Adrenal gland (tissue), 12 donors: Measurements from ENCODE around the gene ENTREP1. TPM values are rescaled to one million over a fixed set of nuclear protein-coding genes. Genes with fewer than 3 reads are reported as not detected.

Experiments
- DNase-seq, 7 donors: peaks; one replicate each; pipeline ENCODE4 v3.0.0-alpha.2; 2019 to 2020
- H3K27ac ChIP-seq, 5 donors: fragments of 200-600 bp; sonication (generic) in 4 of 5; 1 replicate in 3 of 5; 2 replicates in 2 of 5; pipeline versions ENCODE4 v1.5.1 to v1.8.0; 2016 to 2020; ENCODE audit warnings: mild to moderate bottlenecking in 1 of 5
- H3K27me3 ChIP-seq: fragments of 200-600 bp; 2 replicates; pipeline ENCODE4 v1.8.0; 2021
- H3K36me3 ChIP-seq, 2 donors: fragments of 200-600 bp; replicated peaks in 1 of 2; 1 replicate in 1 of 2; 2 replicates in 1 of 2; pipeline versions ENCODE4 v1.5.1 to v1.8.0; 2018 to 2022
- H3K4me1 ChIP-seq, 2 donors: fragments of 200-600 bp; replicated peaks in 1 of 2; 1 replicate in 1 of 2; 2 replicates in 1 of 2; pipeline versions ENCODE4 v1.5.1 to v1.8.0; 2018 to 2021
- H3K4me3 ChIP-seq, 4 donors: fragments of 200-600 bp; sonication (generic) in 3 of 4; one replicate each; pipeline ENCODE4 v1.5.1; 2016 to 2018
- H3K9me3 ChIP-seq, 3 donors: fragments of 200-600 bp; sonication (generic) in 1 of 3; replicated peaks in 1 of 3; 1 replicate in 2 of 3; 2 replicates in 1 of 3; pipeline versions ENCODE4 v1.5.1 to v1.8.0; 2016 to 2021
- CTCF ChIP-seq, 6 experiments: fragments of 450-650 bp in 4 of 6; fragments of 200-600 bp in 2 of 6; sonication (generic) in 1 of 6; IDR thresholded peaks; 1 replicate in 5 of 6; 2 replicates in 1 of 6; pipeline versions ENCODE4 v1.5.1 to v1.8.0; 2016 to 2021; ENCODE audit warnings: antibody characterized with exemption in 6 of 6, mild to moderate bottlenecking in 2 of 6, moderate library complexity in 1 of 6
- POLR2A ChIP-seq, 2 donors: fragments of 450-650 bp; IDR thresholded peaks; one replicate each; pipeline ENCODE4 v1.6.1; 2017; ENCODE audit warnings: antibody characterized with exemption in 2 of 2, mild to moderate bottlenecking in 2 of 2, moderate library complexity in 1 of 2
- WGBS, 4 donors: extraction: QIAGEN DNeasy Blood & Tissue Kit in 2 of 4; methylation state at CpG; one replicate each; pipeline versions ENCODE4 v1.1.5 to v1.1.7; 2013 to 2017; 5-methylcytosine and 5-hydroxymethylcytosine counted together
- intact Hi-C, 2 donors: fragments of 100-400 bp; cut with DNase I; formaldehyde crosslinking; loops; one replicate each; pipeline versions ENCODE4 v1.14.1 to v1.15.0; 2022 to 2023
- polyA plus RNA-seq, 3 donors: library from polyadenylated mRNA; stranded (reverse); fragments of 200-250 nt in 2 of 3; fragments of 350-450 nt in 1 of 3; fragmentation: Illumina TruSeq in 1 of 3; extraction: RNeasy Lipid Tissue Mini Kit (QIAGEN cat#74804) in 1 of 3; gene quantifications; one replicate each; pipeline ENCODE4 v1.2.3, GENCODE V29; 2013 to 2014
- total RNA-seq, 9 donors: library from RNA; depleted of rRNA in 4 of 9; stranded (reverse); fragments of >200 nt in 4 of 9; fragments of 120-200 nt in 1 of 9; fragmentation: NEBNext Ultra II Directional in 1 of 9; extraction: Animal tissue kit (Norgen Biotek cat#: 25700) in 1 of 9; gene quantifications; one replicate each; pipeline versions ENCODE4 v1.1.0 to v1.2.4, GENCODE V29; 2013 to 2023
- donor health status: healthy with polysubstance abuse.
- donor health status: Bipolar disorder and iron deficiency.
- donor health status: DM: yes; HTN: yes; CAD: no.
- donor health status: DM: no; HTN: no; CAD: no.
- donor health status: DM: no; HTN: no; CAD: no.
- donor health status: DM: yes; HTN: yes; CAD: no.

The ENTREP1 gene
- total and polyA plus RNA-seq, 12 donors = 2.5 to 13.7 (median 6.9) TPM

- Histone ChIP-seq H3K27me3 (no peaks in the 10 kb centered on the region), H3K4me3 (no peak overlapping the region), H3K27ac (no peak overlapping the region), H3K36me3 (no peaks in the 10 kb centered on the region), H3K4me1 (no peaks in the 10 kb centered on the region), H3K9me3 (no peaks in the 10 kb centered on the region)
- 67 to 80% (median 76%) methylated on average over 3 to 6 of the region's 6 CpGs for WGBS, 4 donors
- DNase-seq = no peak
- no peak for TF ChIP-seq POLR2A (IDR thresholded peaks at IDR 0.05)
- TF ChIP-seq CTCF (IDR thresholded peaks at IDR 0.05) = no peak
- intact Hi-C loops = no loop called here
These were observed 60.6 kb downstream of the ENTREP1 start for GRCh38 chr9:69385581-69386033.

DNA sequence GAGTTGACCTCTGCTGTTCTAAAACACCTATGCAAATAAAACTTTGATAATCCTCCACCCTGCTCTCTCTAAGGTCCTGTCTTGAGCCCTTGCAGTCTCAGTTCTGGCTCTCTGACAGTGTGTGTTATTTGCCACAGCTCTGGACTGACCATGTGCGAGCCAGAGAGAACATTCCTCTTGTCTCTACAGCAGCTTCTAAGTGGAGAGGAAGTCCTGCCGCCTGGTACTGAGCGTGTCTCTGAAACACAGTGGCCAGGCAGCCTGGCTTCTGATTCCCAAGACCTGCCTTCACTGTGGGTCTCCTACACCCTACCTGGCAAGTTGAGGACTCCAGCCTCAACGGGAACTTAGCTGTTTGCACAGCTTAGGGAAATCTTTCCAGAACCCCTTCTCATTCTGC is 61.6 kb downstream of the ENTREP1 start:
- intact Hi-C loops = no loop called here
- TF ChIP-seq POLR2A (IDR thresholded peaks at IDR 0.05) (no peak), CTCF (IDR thresholded peaks at IDR 0.05) (no peak)
- no peak for DNase-seq
- Histone ChIP-seq H3K4me3 (no peak overlapping the region), H3K36me3 (no peaks in the 10 kb centered on the region), H3K27me3 (no peaks in the 10 kb centered on the region), H3K4me1 (peaks cover 4 to 6% of the 10 kb centered on the region in 2 donors), H3K27ac (no peak overlapping the region), H3K9me3 (no peaks in the 10 kb centered on the region)
- WGBS, 4 donors = 89 to 95% (median 92%) methylated on average over 2 to 4 of the region's 4 CpGs

DNA sequence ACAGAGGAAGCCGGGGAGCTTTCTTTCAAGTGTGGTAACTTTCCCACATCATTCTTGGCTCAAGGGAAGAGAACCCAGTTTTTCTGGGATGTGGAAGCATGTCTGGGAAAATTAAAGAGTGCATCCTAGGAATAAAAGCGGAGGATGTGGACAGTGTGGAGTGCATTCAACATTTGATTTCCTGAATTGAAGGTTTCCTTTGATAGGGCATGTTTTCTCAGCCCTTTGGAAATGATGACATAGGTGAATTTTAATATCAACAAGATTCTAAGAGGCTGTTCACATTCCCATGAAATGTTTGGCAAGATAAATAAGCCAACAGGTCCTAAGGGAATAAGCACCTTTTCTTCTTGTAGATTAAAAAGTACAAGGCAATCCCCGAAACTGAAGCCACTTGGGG is 63.6 kb downstream of the ENTREP1 start:
- H3K4me1 ChIP-seq = peaks cover 14 to 15% of the 10 kb centered on the region in 2 donors
- no peak overlapping the region for H3K4me3 ChIP-seq
- H3K36me3 ChIP-seq = no peaks in the 10 kb centered on the region
- no peak overlapping the region for H3K27ac ChIP-seq
- WGBS, 4 donors = 74 to 82% (median 80%) methylated on average over 3 of the region's 3 CpGs
- intact Hi-C loops = no loop called here
- DNase-seq = no peak
- TF ChIP-seq CTCF (IDR thresholded peaks at IDR 0.05) (no peak), POLR2A (IDR thresholded peaks at IDR 0.05) (no peak)
- H3K9me3 ChIP-seq = no peaks in the 10 kb centered on the region
- no peaks in the 10 kb centered on the region for H3K27me3 ChIP-seq

DNA sequence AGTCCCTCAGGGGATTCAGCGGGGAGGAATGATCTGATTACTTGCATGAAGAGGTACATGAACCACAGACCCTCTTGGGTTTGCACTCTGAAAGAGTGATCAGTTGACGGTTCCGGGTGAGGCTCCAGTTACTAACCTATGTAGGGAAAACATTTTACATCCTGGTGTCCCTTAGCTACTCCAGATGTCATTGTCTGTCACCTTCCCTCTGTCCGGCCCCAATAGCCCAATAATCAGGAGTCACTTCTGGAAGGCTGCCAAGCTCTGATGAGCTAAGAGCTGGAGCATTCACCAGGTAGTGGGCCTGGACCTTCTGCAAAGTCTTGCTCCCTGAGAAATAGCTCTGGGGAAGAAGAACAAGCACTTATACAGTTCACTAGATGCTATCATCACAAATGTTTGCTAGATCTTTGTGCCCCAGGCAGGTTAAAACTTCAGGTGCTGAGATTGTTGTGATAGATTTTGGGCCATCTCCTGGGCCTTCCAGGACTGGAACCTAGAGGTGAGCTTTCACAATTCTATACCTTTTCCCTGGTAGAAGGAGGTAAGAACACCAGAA is 64.5 kb downstream of the ENTREP1 start:
- no peak overlapping the region for H3K27ac ChIP-seq
- H3K27me3 ChIP-seq = no peaks in the 10 kb centered on the region
- H3K4me1 ChIP-seq = peaks cover 14 to 15% of the 10 kb centered on the region in 2 donors
- H3K36me3 ChIP-seq = no peaks in the 10 kb centered on the region
- no peak for DNase-seq
- intact Hi-C loops = no loop called here
- no peaks in the 10 kb centered on the region for H3K9me3 ChIP-seq
- H3K4me3 ChIP-seq = no peak overlapping the region
- TF ChIP-seq POLR2A (IDR thresholded peaks at IDR 0.05) (no peak), CTCF (IDR thresholded peaks at IDR 0.05) (no peak)
- WGBS, 4 donors = 93 to 95% (median 93%) methylated on average over 3 to 4 of the region's 4 CpGs
